HCT116 (cell line): ENCODE results near the gene MRPL34. TPM values are rescaled to one million over a fixed set of nuclear protein-coding genes. Genes with fewer than 3 reads are reported as not detected.

ENCODE experiments used
- ATAC-seq: fragments of 200-7000 bp; cut with Tn5 transposase; 2 replicates; pipeline ENCODE4 v1.9.1; 2020; ENCODE audit warnings: mild to moderate bottlenecking, moderate library complexity
- BruUV-seq: library from RNA; stranded (reverse); fragments of 400-500 nt; replicated peaks from 2 replicates; lab custom pipeline; 2021; lab: Mats Ljungman, UMichigan
- CTCF ChIA-PET: fragments of 300-600 bp; sonication (Branson Sonifier 250); formaldehyde crosslinking; loops from one replicate; lab custom pipeline; 2021; ENCODE audit warnings: antibody characterized with exemption; lab: Charles Lee
- POLR2A ChIA-PET: fragments of 300-600, 350-600 bp; sonication (Branson Sonifier 250); formaldehyde crosslinking; loops from one replicate; lab custom pipeline; 2021; ENCODE audit warnings: antibody characterized with exemption; lab: Charles Lee
- RAD21 ChIA-PET, 2 experiments: fragments of 300-600 bp; sonication (Branson Sonifier 250); formaldehyde crosslinking; loops; one replicate each; lab custom pipeline; 2023; ENCODE audit warnings: low total read pairs in 2 of 2; ENCODE audit not compliant: uncharacterized antibody in 2 of 2, unreplicated experiment in 2 of 2, low non-redundant PET in 1 of 2; lab: Charles Lee
- DNase-seq: peaks from one replicate; pipeline ENCODE4 v3.0.0-alpha.2; 2010; ENCODE audit warnings: low read depth, low spot score
- H2AFZ ChIP-seq: fragments of 200-600 bp; shearing (Covaris generic), sonication (generic); 2 replicates; pipeline ENCODE4 v1.6.1; 2017; ENCODE audit warnings: low read depth, mixed run types, mixed read lengths, antibody characterized with exemption, low read length; ENCODE audit not compliant: poor library complexity, severe bottlenecking
- H3K27ac ChIP-seq: 2 replicates; pipeline ENCODE4 v1.5.1; 2012; ENCODE audit warnings: low read depth, low read length
- H3K27me3 ChIP-seq: fragments of 200-600 bp; sonication (generic); 2 replicates; pipeline ENCODE4 v1.6.1; 2016; ENCODE audit warnings: mixed run types, low read length, mixed read lengths; ENCODE audit not compliant: insufficient read depth
- H3K36me3 ChIP-seq, 2 experiments: fragments of 200-500 bp in 1 of 2; fragments of 200-600 bp in 1 of 2; sonication (Bioruptor generic) in 1 of 2; sonication (generic) in 1 of 2; 2 replicates each; pipeline versions ENCODE4 v1.5.1 to v1.6.1; 2014 to 2016; ENCODE audit warnings: low read length in 2 of 2, inconsistent platforms in 1 of 2, mixed read lengths in 1 of 2, mixed run types in 1 of 2; ENCODE audit not compliant: insufficient read depth in 2 of 2, control insufficient read depth in 1 of 2
- H3K4me1 ChIP-seq, 2 experiments: fragments of 200-600 bp in 1 of 2; sonication (generic) in 1 of 2; 2 replicates each; pipeline versions ENCODE4 v1.5.1 to v1.6.1; 2012 to 2017; ENCODE audit warnings: low read length in 2 of 2, inconsistent platforms in 1 of 2, mild to moderate bottlenecking in 1 of 2, mixed read lengths in 1 of 2, mixed run types in 1 of 2, moderate library complexity in 1 of 2; ENCODE audit not compliant: insufficient read depth in 2 of 2, control insufficient read depth in 1 of 2
- H3K4me2 ChIP-seq: fragments of 200-600 bp; sonication (generic); 2 replicates; pipeline ENCODE4 v1.6.1; 2017; ENCODE audit warnings: mixed run types, low read length, mixed read lengths
- H3K4me3 ChIP-seq, 2 experiments: fragments of 200-600 bp in 1 of 2; sonication (generic) in 1 of 2; replicated peaks in 1 of 2; 2 replicates each; pipeline ENCODE4 v1.5.1; 2011 to 2016; ENCODE audit warnings: low read length in 2 of 2, control low read depth in 1 of 2, low read depth in 1 of 2, mild to moderate bottlenecking in 1 of 2, mixed read lengths in 1 of 2, mixed run types in 1 of 2
- H3K79me2 ChIP-seq: fragments of 200-600 bp; sonication (generic); 2 replicates; pipeline ENCODE4 v1.6.1; 2017; ENCODE audit warnings: mild to moderate bottlenecking, mixed run types, low read length, moderate library complexity, mixed read lengths; ENCODE audit not compliant: insufficient read depth
- H3K9ac ChIP-seq: fragments of 200-600 bp; sonication (generic); 2 replicates; pipeline ENCODE4 v1.6.1; 2016; ENCODE audit warnings: low read length, mixed read lengths
- H3K9me2 ChIP-seq: fragments of 200-600 bp; sonication (generic), shearing (Covaris generic); 2 replicates; pipeline ENCODE4 v1.6.1; 2017; ENCODE audit warnings: mixed run types, mild to moderate bottlenecking, moderate library complexity; ENCODE audit not compliant: insufficient read depth
- H3K9me3 ChIP-seq, 2 experiments: fragments of 200-500 bp in 1 of 2; fragments of 200-600 bp in 1 of 2; sonication (Bioruptor generic) in 1 of 2; sonication (generic) in 1 of 2; 2 replicates each; pipeline ENCODE4 v1.6.1; 2014 to 2017; ENCODE audit warnings: low read length in 2 of 2, mixed read lengths in 2 of 2, inconsistent platforms in 1 of 2, low read depth in 1 of 2, mild to moderate bottlenecking in 1 of 2, mixed run types in 1 of 2, moderate library complexity in 1 of 2; ENCODE audit not compliant: control insufficient read depth in 1 of 2, insufficient read depth in 1 of 2
- H4K20me1 ChIP-seq: fragments of 200-600 bp; sonication (generic), shearing (Covaris generic); 2 replicates; pipeline ENCODE4 v1.6.1; 2017; ENCODE audit warnings: mixed run types, mild to moderate bottlenecking, moderate library complexity; ENCODE audit not compliant: insufficient read depth
- ATF3 ChIP-seq: IDR thresholded peaks from 2 replicates; pipeline ENCODE4 v1.6.1; 2012
- CBX3 ChIP-seq: IDR thresholded peaks from 2 replicates; pipeline ENCODE4 v1.6.1; 2012; ENCODE audit warnings: low read depth
- CTCF ChIP-seq, 3 experiments: fragments of 200-600 bp in 1 of 3; sonication (generic) in 1 of 3; IDR thresholded peaks in 2 of 3; conservative IDR thresholded peaks in 1 of 3; 2 replicates each; pipeline ENCODE4 v1.5.1; 2012 to 2017; ENCODE audit warnings: low read depth in 2 of 3, low read length in 2 of 3, antibody characterized with exemption in 1 of 3, borderline replicate concordance in 1 of 3, control low read depth in 1 of 3, mild to moderate bottlenecking in 1 of 3, mixed read lengths in 1 of 3, mixed run types in 1 of 3, moderate library complexity in 1 of 3; ENCODE audit not compliant: insufficient read depth in 1 of 3
- EZH2 ChIP-seq: fragments of 200-600 bp; sonication (generic); IDR thresholded peaks from 2 replicates; pipeline ENCODE4 v1.6.1; 2017; ENCODE audit warnings: antibody characterized with exemption, mixed run types
- POLR2A ChIP-seq: IDR thresholded peaks from 2 replicates; pipeline ENCODE4 v1.7.0; 2011; ENCODE audit warnings: borderline replicate concordance; ENCODE audit not compliant: insufficient read depth, insufficient read length; ENCODE audit errors: extremely low read depth
- TCF7L2 ChIP-seq: IDR thresholded peaks from 2 replicates; pipeline ENCODE4 v1.7.0; 2011; ENCODE audit warnings: borderline replicate concordance, inconsistent platforms; ENCODE audit not compliant: insufficient read depth, insufficient read length; ENCODE audit errors: extremely low read depth
- ZFX ChIP-seq: fragments of 450-650 bp; IDR thresholded peaks from 2 replicates; pipeline ENCODE4 v1.6.1; 2017
- intact Hi-C: fragments of 100-400 bp; cut with micrococcal nuclease; formaldehyde crosslinking; loops from 2 replicates; pipeline ENCODE4 v1.10.0; 2022
- total RNA-seq: library from RNA; stranded (reverse); gene quantifications from one replicate; pipeline ENCODE4 v1.2.1, GENCODE V29; 2021; ENCODE audit not compliant: unreplicated experiment

MRPL34 gene
- total RNA-seq, 1 experiment from 2014 or later, result 114 TPM

GRCh38 chr19:17275441-17276175, 30.1 kb upstream of the MRPL34 start:
- Histone ChIP-seq H3K27ac (no peak overlapping the region), H3K4me3 (no peak overlapping the region), H3K9me2 (no peaks in the 10 kb centered on the region), H3K9ac (no peak overlapping the region), H3K4me2 (no peak overlapping the region), H3K36me3 (peaks cover 17 to 41% of the 10 kb centered on the region in 2 experiments), H4K20me1 (no peaks in the 10 kb centered on the region), H3K9me3 (no peaks in the 10 kb centered on the region), H3K27me3 (no peaks in the 10 kb centered on the region), H3K79me2 (no peaks in the 10 kb centered on the region), H3K4me1 (no peaks in the 10 kb centered on the region), H2AFZ (no peak overlapping the region)
- ChIA-PET RAD21 (no interaction called here), POLR2A (no interaction called here), CTCF (no interaction called here)
- TF ChIP-seq ATF3 (no peak), CBX3 (no peak), POLR2A (no peak), TCF7L2 (no peak), CTCF (IDR thresholded peaks at IDR 0.05 in 2 of 3, conservative IDR thresholded peaks at IDR 0.05 in 1 of 3; ENCODE audit: borderline replicate concordance in 1 of 3, insufficient read depth in 1 of 3, low read depth in 2 of 3, low read length in 2 of 3) (no peak), EZH2 (no peak), ZFX (no peak)
- no TSS peak for BruUV-seq
- DNase-seq (no peak), ATAC-seq (no peak)
- intact Hi-C loops, result no loop called here
